ENCODE results near the gene CLCA4.
A peak's percentile ranks its signal among the peaks of the same experiment; 100 is the strongest.

Gene CLCA4

DNA sequence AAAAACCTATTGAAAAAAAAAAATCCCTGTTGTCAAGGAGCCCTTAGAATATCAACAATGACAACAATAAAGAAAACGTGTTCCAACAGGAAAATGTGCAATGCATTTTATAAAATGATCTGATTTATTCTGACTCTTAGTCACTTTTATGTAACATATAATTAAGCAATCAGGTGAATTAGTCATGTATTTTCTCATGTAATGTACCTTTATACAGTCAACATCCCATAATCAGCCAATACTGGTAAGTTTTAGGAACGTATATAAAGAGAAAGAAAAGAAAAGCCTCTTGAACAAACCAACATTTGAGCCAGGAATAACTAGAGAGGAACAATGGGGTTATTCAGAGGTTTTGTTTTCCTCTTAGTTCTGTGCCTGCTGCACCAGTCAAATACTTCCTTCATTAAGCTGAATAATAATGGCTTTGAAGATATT lies at the start of gene CLCA4:
Gene CLCA4 (plus strand): TSS at position 292 of the 435 bp plus-strand sequence. CDS start 42 bp downstream, at position 334.
- DNase-seq (ENCODE audit: low read depth in 2 of 2) = no peak

DNA sequence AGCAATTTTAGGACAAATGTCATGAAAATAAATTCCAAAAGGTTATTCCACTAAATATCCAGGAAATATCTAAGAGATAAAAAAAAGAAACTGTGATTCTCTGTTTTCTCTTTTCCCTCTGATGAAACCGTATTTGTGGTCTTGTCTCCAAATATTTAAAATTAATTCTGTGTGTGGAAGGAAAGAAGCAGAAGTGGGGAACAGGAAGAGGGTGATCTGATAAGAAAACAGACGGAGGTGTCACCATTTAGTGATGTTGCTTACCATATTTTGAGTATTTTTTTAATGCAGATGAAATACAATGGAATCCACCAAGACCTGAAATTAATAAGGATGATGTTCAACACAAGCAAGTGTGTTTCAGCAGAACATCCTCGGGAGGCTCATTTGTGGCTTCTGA lies 48.6 kb upstream of the CLCA4 start:
- no peak for DNase-seq (ENCODE audit: low read depth in 2 of 2)

DNA sequence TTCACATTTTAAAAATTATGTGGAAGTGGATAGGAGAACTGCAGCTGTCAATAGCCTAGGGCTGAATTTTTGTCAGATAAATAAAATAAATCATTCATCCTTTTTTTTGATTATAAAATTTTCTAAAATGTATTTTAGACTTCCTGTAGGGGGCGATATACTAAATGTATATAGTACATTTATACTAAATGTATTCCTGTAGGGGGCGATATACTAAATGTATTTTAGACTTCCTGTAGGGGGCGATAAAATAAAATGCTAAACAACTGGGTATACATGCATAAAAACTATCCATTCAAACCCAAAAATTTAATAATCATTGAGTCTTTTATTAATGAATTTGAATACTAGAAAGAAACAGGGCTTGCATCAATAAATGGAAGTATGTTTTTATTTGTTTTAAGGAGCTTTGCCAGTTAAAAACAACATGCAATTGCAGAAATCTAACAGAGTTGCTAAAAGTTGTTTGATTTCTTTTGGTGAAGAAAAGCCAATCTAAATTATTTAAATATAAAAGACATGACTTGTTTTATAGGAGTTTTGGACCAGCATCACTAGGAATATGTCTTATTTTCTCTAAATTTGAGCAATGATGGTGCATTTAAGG lies 46.8 kb upstream of the CLCA4 start:
- no peak for DNase-seq (ENCODE audit: low read depth in 2 of 2)

GRCh38 chr1:86500714-86501113 lies 46.2 kb upstream of the CLCA4 start:
- no peak for DNase-seq (ENCODE audit: low read depth in 2 of 2)

DNA sequence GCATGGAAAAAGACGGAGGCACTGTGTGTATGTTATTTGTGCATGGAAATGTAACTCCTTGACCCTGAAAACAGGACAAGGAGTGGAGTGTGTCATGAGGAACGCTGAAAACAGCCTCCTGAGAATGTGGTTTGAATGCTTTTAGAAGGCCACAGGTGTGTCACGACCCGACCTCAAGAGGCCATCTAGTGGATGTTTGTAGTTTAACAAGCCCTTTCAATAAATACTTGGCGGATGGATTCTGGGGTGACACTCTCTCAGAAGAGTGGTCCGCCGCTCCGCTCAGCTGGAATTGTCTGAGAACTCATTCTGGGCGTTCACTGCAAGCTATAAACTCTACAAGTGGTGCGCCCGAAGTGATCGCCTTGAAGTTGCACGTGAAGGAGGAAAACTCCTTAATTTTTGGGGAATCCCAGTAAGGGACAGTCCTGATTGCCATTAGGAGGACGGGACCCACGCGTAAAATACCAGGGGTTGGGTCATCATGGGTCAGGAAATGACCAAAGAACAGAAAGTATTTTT lies 44.7 kb upstream of the CLCA4 start:
- peak in 1 of 2 donors; percentile 17 for DNase-seq (ENCODE audit: low read depth in 2 of 2)

- no peak for DNase-seq (ENCODE audit: low read depth in 2 of 2)
Observed at GRCh38 chr1:86502721-86503405, 44.0 kb upstream of the CLCA4 start.

GRCh38 chr1:86503406-86504136 lies 43.3 kb upstream of the CLCA4 start:
- DNase-seq (ENCODE audit: low read depth in 2 of 2) = no peak

DNA sequence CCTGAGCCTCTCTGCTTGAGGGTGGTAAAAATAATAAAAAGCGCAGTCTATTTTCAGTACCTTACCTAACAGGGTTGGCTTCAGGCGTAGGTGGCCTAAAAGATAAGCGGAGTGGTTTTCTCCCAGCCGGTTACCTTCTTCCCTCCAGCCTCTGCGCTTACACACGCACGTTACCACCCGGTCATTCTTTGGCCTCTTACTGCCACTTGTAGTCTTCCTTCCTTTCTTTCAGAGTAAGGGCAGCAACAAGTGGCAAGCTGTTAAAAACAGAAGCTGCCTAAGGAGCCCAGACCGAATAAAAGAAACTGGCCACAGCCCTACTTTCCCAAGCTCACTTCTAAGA lies 42.8 kb upstream of the CLCA4 start:
- DNase-seq (ENCODE audit: low read depth in 2 of 2) = no peak

- no peak for DNase-seq (ENCODE audit: low read depth in 2 of 2)
Observed at GRCh38 chr1:86504895-86505563, 41.8 kb upstream of the CLCA4 start.

- no peak for DNase-seq (ENCODE audit: low read depth in 2 of 2)
Observed at GRCh38 chr1:86505564-86505902, 41.3 kb upstream of the CLCA4 start.

GRCh38 chr1:86507935-86508582 lies 38.8 kb upstream of the CLCA4 start:
- no peak for DNase-seq (ENCODE audit: low read depth in 2 of 2)

GRCh38 chr1:86508583-86508969 lies 38.3 kb upstream of the CLCA4 start:
- no peak for DNase-seq (ENCODE audit: low read depth in 2 of 2)

DNA sequence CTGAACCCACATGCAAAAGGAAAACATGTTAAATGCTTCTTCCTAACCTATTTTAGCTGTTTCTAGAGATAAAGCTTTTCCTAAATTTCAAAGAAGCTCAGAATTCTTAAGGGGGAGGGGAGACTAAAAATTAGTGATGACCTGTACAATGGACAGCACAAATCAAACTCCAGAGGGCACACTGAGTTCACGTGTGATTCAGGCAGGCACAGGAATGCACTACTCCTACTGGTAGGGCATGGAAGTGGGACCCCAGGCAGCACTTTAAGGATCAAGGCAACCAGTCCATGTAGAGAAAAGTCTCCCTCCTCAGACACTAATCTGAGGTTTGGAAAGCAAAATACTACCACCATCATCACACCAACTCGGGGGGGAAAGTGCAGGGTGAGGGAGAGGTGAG lies 31.3 kb upstream of the CLCA4 start:
- no peak for DNase-seq (ENCODE audit: low read depth in 2 of 2)

- no peak for DNase-seq (ENCODE audit: low read depth in 2 of 2)
Observed at GRCh38 chr1:86516335-86516734, 30.5 kb upstream of the CLCA4 start.

DNA sequence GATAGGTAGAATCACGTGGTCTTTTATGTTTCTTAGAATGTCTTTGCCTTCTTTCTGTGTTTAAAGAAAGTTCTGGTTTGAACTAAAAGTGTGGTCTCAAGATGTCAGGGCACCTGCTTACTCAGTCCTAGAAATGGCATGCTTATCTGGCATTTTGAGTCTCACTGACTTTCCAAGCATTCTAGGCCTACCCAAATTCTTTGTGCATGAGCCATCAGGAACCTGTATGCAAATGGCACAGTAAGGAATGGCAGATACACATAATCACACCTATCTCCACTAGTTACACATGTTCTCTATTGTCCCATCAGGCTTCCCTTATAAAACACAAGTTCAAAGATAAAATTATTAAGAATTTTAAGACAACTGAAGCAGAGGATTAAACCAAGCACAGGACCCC lies 29.5 kb upstream of the CLCA4 start:
- no peak for DNase-seq (ENCODE audit: low read depth in 2 of 2)

- no peak for DNase-seq (ENCODE audit: low read depth in 2 of 2)
Observed at GRCh38 chr1:86520789-86521521, 25.9 kb upstream of the CLCA4 start.

DNA sequence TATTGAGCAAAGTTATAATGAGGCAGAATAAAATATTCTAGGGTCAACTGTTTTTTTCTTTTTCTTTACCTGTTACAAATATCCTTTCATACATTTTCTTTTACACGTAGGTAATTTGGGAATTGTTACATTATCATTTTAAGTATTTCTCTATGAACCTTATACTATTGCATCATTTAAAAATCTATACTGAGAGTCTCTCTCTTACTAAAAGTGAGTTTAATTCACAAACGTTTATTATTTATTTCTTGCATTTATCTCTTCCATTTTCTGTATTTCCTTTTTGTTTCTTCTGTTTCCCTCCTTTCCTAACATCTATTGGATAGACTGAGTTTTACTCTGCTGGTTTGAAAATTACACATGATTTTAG lies 25.4 kb upstream of the CLCA4 start:
- DNase-seq (ENCODE audit: low read depth in 2 of 2) = no peak

DNA sequence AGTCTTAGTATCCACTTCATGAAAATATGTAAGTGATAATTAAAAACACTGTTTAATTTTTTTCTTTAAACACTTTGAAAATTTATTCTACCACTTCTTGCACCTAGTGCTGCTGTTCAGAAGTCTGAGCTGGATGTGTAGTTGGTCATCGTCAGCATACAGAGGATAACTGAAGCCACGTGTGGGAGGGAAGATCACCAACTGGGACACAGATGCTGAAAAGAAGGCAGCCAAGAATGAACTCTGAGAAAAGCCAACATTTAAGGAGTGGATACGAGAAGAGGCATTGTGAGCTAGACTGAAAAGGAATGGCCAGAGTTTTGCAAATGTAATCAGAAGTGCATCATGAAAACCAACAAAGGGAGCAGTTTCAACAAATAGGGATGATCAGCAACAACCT lies 24.6 kb upstream of the CLCA4 start:
- no peak for DNase-seq (ENCODE audit: low read depth in 2 of 2)

DNA sequence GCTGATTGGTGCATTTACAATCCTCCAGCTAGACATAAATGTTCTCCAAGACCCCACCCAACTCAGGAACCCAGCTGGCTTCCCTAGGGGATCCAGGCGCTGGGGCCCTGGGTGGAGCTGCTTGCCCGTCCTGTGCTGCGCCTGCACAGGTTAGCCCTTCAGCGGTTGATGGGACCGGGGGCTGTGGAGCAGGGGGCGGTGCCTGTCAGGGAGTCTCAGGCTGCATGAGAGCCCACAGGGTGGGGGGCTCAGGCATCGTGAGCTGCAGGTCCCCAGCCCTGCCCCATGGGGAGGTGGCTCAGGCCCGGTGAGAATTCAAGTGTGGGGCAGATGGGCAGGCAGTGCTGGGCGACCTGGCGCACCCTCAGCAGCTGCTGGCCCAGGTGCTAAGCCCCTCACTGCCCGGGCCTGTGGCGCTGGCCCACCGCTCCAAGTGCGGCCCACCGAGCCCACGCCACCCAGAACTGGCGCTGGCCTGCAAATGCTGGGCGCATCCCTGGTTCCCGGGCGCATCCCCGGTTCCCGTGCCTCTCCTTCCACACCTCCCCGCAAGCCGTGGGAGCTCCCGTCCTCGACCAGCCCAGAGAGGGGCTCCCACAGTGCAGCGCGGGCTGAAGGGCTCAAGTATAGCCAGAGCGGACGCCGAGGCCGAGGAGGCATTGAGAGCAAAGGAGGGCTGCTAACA lies 23.1 kb upstream of the CLCA4 start:
- no peak for DNase-seq (ENCODE audit: low read depth in 2 of 2)

- DNase-seq (ENCODE audit: low read depth in 2 of 2) = no peak
Observed at GRCh38 chr1:86527306-86527705, 19.6 kb upstream of the CLCA4 start.

Measured in stimulated activated CD8-positive, alpha-beta memory T cell treated with anti-CD3 and anti-CD28 coated beads, Interleukin-7, amount 100 ng/mL, for 4 hours (primary cell).